ENCODE results near the gene CD1E. TPM values are rescaled to one million over a fixed set of nuclear protein-coding genes. Genes with fewer than 3 reads are reported as not detected.
"Not testable (repeated sequence)": the region's sequence is repeated elsewhere in the genome, so short reads cannot be mapped to it uniquely, and the experiment has no call there.

CD1E gene
- not detected in 2 replicates for total RNA-seq (2014; rRNA removed; shearing (Covaris generic))

- no peak for DNase-seq (ENCODE audit: low spot score)
These were observed at the start of gene CD1E for GRCh38 chr1:158353303-158354075. Gene CD1E, plus strand, starts transcription at chr1:158353894. Its CDS starts 95 bp downstream, at chr1:158353989.

GRCh38 chr1:158310623-158311022 is 43.1 kb upstream of the CD1E start:
- no peak for DNase-seq (ENCODE audit: low spot score)

GRCh38 chr1:158311066-158311465 is 42.6 kb upstream of the CD1E start:
- no peak for DNase-seq (ENCODE audit: low spot score)

DNA sequence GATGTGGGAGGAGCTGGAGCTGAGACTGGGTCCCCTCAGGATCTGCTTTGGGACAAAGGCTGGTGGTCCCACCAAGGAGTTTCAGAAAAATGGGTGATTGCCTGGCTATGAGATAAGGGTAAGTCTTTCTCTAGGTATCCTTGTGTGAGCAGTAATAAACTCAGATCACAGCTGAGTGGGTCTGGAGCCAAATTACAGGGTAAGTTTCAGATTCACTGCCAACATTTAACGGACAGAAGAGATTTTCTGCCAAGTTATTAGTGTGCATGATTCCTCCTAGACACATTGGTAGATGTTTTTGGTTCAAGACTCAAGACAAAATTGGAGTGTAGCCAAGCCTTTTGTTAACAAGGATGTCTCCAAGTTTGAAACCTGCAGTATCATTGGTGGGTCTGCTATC is 29.8 kb upstream of the CD1E start:
- DNase-seq (ENCODE audit: low spot score) = no peak

- no peak for DNase-seq (ENCODE audit: low spot score)
These were observed 29.3 kb upstream of the CD1E start for GRCh38 chr1:158324395-158324794.

DNA sequence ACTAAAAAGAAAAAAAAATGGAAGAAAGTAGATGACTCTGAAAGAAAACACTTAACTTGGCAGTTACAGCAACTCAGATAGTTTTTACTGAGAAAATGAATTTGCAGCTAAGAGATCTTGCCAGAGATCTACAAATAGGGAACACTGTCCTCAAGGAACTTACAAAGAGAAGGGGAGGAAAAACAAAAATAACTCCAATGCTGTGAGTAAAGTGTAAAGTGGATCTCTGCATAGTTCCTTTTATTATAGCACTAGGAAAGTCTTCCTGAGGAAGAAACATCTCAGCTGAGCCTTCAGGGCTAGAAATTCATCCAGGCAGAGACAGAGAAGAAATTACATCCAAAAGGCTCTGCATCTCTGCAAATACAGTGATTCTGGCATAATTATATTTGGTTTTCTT is 26.2 kb upstream of the CD1E start:
- DNase-seq (ENCODE audit: low spot score) = no peak

- no peak for DNase-seq (ENCODE audit: low spot score)
These were observed 25.3 kb upstream of the CD1E start for GRCh38 chr1:158328426-158328825.

GRCh38 chr1:158329300-158329699 is 24.4 kb upstream of the CD1E start:
- no peak for DNase-seq (ENCODE audit: low spot score)

GRCh38 chr1:158329733-158330132 is 24.0 kb upstream of the CD1E start:
- DNase-seq (ENCODE audit: low spot score) = peak; percentile 17

DNA sequence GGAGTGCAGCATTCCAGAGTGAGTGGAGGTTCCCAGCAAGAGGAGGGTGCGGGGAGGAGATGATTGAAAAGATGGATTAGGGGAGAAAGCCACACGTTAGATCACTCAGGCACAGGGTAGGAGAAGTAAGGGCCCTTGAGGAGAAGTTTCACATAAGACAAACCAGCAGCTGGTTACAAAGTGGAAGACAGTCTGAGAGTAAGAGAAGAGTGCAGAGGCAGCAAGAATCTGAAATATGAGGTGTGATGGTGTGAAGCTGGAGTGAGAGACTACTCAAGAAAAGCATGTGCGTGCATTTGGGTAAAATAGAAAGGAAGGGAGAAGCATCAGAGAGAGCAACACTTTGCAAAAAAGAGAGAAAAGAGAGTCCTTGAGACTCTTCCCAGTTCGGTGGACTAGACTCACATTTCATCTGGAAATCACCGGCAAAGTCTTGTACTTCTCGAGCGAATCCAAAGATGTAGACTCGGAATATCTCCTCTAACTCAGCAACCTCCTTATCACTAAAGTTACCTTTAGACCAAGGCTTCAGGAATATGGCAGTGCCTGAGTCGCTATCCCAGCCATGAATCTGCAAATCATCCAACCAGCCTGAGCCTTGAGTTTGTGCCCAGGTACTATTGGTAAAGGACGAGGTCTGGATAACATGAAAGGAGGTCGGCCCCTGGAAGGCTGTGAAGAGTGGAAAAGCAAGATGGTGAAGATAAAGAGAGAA is 23.1 kb upstream of the CD1E start:
- no peak for DNase-seq (ENCODE audit: low spot score)

- DNase-seq (ENCODE audit: low spot score) = no peak
These were observed 22.6 kb upstream of the CD1E start for GRCh38 chr1:158331106-158331425.

DNA sequence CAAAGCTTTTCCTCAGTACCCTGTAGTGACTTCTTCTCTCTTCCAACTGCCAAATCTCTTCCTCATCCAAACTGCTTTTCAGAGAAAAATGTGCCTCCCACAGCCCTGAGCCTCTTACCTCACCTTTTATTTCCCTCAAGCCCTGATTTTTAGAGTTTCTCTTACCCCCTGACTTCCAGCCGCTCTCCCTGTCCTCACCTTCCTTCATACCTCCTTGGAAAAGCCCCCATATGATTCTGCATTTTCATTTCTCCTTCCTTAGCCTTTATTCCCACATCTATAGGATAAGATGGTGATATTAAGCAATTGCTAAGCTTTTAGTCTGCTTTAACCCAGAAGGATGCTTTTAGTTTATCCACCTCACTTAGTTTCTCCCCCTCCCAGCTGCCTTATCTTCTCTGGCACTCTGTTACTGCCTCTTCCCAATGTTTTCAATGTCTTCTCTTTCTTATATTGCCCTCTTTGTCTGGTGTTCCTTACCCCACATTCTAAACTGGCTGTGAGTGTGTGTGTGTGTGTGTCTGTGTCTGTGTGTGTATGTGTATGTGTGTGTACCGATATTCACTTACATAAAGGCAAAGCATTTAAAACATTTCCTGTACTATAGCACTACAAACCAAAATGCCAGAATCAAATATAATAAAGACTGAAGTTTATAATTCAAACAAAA is 22.1 kb upstream of the CD1E start, which contains the start of gene CD1B:
CD1B (minus strand) TSS at position 51 of the 670 bp plus-strand sequence. CDS start 108 bp downstream, outside the sequence.
- no peak for DNase-seq (ENCODE audit: low spot score)

DNA sequence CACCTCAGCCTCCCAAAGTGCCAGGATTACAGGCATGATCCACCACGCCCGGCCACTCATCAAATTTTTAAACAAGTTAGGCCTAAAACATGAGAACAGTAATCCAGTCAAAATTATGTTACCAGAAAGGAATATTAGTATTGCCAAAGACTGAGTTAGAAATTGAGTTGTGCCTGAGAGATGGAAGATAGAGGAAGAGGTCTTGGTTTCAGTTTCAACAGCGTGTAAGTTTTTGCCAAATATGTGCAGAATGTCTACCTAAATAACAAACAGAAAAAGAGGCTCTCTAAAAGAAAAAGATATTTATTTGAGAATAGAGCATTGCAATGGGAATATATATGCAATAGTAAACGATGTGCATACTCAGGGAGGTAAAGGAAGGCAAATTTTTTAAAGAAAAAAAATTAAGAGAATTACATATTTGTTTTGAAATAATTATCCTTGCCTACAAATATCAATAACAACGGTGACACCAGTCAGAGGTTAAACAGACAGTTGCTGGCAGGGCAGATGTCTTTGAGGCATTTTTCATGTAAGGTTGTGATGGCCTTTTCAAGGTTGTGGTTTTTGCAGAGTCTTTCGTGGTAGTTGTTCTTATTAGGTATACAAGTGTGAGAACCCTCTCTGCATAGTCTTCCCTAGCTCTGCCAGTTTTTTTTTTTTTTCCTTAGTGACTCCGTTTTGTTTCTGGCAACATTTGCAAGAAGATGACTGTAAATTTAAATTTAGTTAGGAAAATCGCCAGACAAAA is 20.1 kb upstream of the CD1E start:
- DNase-seq (ENCODE audit: low spot score) = no peak

- DNase-seq (ENCODE audit: low spot score) = no peak
These were observed 19.0 kb upstream of the CD1E start for GRCh38 chr1:158334526-158335212.

DNA sequence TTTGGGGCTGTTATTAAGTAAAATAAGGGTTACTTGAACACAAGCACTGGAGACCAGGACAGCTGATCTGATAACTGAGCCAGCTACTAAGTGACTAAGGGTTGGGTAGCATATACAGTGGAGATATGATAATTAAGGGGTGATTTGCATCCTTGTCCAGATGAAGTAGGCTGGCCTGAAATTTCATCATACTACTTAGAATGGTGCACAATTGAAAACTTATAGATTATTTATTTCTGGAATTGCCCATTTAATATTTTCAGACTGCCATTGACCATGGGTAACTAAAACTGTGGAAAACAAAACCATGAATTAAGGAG is 18.5 kb upstream of the CD1E start:
- no peak for DNase-seq (ENCODE audit: low spot score)

- DNase-seq (ENCODE audit: low spot score) = not testable (repeated sequence)
These were observed 17.3 kb upstream of the CD1E start for GRCh38 chr1:158336413-158336812.

DNA sequence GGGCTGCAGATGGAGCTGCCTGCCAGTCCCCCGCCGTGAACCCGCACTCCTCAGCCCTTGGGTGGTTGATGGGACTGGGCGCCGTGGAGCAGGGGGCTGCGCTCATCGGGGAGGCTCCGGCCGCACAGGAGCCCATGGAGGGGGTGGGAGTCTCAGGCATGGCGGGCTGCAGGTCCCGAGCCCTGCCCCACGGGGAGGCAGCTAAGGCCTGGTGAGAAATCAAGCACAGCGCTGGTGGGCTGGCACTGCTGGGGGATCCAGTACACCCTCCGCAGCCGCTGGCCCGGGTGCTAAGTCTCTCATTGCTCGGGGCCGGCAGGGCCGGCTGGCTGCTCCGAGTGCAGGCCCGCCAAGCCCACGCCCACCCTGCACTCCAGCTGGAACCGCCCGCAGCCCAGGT is 4.7 kb upstream of the CD1E start:
- not testable (repeated sequence) for DNase-seq (ENCODE audit: low spot score)

GRCh38 chr1:158354255-158354654 is 561 bp downstream of the CD1E start:
- no peak for DNase-seq (ENCODE audit: low spot score)

DNA sequence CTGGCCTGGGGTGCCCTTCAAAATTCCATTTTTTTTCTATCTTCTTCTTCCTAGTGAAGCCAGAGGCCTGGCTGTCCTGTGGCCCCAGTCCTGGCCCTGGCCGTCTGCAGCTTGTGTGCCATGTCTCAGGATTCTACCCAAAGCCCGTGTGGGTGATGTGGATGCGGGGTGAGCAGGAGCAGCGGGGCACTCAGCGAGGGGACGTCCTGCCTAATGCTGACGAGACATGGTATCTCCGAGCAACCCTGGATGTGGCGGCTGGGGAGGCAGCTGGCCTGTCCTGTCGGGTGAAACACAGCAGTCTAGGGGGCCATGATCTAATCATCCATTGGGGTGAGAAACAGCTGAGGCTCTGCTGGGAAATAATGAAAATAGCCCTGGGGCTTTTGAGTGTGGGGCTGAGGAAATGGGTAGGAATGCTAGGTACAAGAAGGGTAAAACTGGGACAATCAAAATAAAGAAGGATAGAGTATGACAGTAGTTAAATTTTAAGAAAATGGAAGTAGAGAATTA is 2.1 kb downstream of the CD1E start:
- no peak for DNase-seq (ENCODE audit: low spot score)

- no peak for DNase-seq (ENCODE audit: low spot score)
These were observed 2.9 kb downstream of the CD1E start for GRCh38 chr1:158356616-158357015.

DNA sequence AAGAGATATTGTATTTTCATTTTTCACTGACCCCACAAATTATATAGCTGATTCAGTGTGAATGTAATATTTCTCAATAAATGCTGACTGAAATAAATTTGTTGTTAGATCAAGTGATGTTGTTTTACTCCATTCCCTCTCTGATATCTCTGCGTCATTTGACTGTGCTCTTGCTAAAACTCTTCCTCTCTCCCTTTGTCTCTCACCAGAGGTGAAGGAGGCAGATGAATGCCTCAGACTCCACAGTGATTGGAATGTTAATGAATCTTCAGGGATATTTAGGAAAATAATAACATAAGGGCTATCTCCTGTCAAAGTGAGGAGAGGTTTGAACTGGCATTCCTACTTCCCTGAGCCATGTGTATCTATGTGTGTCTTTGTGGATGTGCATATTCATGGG is 3.7 kb downstream of the CD1E start:
- DNase-seq (ENCODE audit: low spot score) = no peak

Data from HT-29 (cell line).